ENCODE results near the gene SCN11A.

GRCh38 chr3:39101022-39101689, 49.4 kb upstream of the SCN11A start:
- TF ChIP-seq FOXA1 (IDR thresholded peaks at IDR 0.05) (no peak), FOXA1 (CRISPR knock-in tag; IDR thresholded peaks at IDR 0.05) (no peak), ZNF580 (CRISPR knock-in tag; IDR thresholded peaks at IDR 0.05; ENCODE audit: borderline replicate concordance, low read depth) (no peak), TRIM24 (CRISPR knock-in tag; IDR thresholded peaks at IDR 0.05) (no peak), MAX (IDR thresholded peaks at IDR 0.05) (no peak)
